Measurements from ENCODE around the gene CAPN3.
A peak's percentile ranks its signal among the peaks of the same experiment; 100 is the strongest.
"Not testable (repeated sequence)": the region's sequence is repeated elsewhere in the genome, so short reads cannot be mapped to it uniquely, and the experiment has no call there.

CAPN3 gene

GRCh38 chr15:42359249-42359648 is at the start of gene CAPN3:
Gene CAPN3 (plus strand): TSS chr15:42359501. CDS start chr15:42359806, 305 bp downstream.
- DNase-seq (no peak), ATAC-seq (no peak)
- Mint-ChIP-seq H3K9me3 (no peaks in the 10 kb centered on the region), H3K4me3 (no peak within 1 kb of the TSS), H3K27me3 (no peaks in the 10 kb centered on the region), H3K4me1 (no peaks in the 10 kb centered on the region), H3K27ac (peak within 1 kb of the TSS in 1 of 2 donors; percentile 48)

- Mint-ChIP-seq H3K9me3 (no peaks in the 10 kb centered on the region), H3K27me3 (no peaks in the 10 kb centered on the region), H3K4me3 (no peak overlapping the region), H3K27ac (no peak overlapping the region), H3K4me1 (no peaks in the 10 kb centered on the region)
- no peak for DNase-seq
- no peak for ATAC-seq
These were observed 45.8 kb upstream of the CAPN3 start for GRCh38 chr15:42313463-42313862.

- H3K4me3 Mint-ChIP-seq = no peak overlapping the region
- no peaks in the 10 kb centered on the region for H3K9me3 Mint-ChIP-seq
- H3K27ac Mint-ChIP-seq = no peak overlapping the region
- no peaks in the 10 kb centered on the region for H3K27me3 Mint-ChIP-seq
- no peak for DNase-seq
- no peak for ATAC-seq
- H3K4me1 Mint-ChIP-seq = no peaks in the 10 kb centered on the region
These were observed 44.5 kb upstream of the CAPN3 start for GRCh38 chr15:42314818-42315217.

- DNase-seq = no peak
- Mint-ChIP-seq H3K27me3 (no peaks in the 10 kb centered on the region), H3K4me3 (no peak overlapping the region), H3K27ac (no peak overlapping the region), H3K9me3 (no peaks in the 10 kb centered on the region), H3K4me1 (no peaks in the 10 kb centered on the region)
- peak; percentile 60 for ATAC-seq
These were observed 43.8 kb upstream of the CAPN3 start for GRCh38 chr15:42315521-42315920.

GRCh38 chr15:42316282-42316805 is 43.0 kb upstream of the CAPN3 start:
- not testable (repeated sequence) for H3K27ac Mint-ChIP-seq, DNase-seq, ATAC-seq, H3K27me3 Mint-ChIP-seq, H3K9me3 Mint-ChIP-seq, H3K4me1 Mint-ChIP-seq, H3K4me3 Mint-ChIP-seq

- H3K27me3 Mint-ChIP-seq = no peaks in the 10 kb centered on the region
- H3K4me1 Mint-ChIP-seq = no peaks in the 10 kb centered on the region
- H3K9me3 Mint-ChIP-seq = no peaks in the 10 kb centered on the region
- no peak overlapping the region for H3K4me3 Mint-ChIP-seq
- ATAC-seq (no peak), DNase-seq (no peak)
- no peak overlapping the region for H3K27ac Mint-ChIP-seq
These were observed 40.1 kb upstream of the CAPN3 start for GRCh38 chr15:42319206-42319605.

GRCh38 chr15:42324308-42324707 is 35.0 kb upstream of the CAPN3 start:
- Mint-ChIP-seq H3K4me3 (no peak overlapping the region), H3K4me1 (no peaks in the 10 kb centered on the region), H3K27me3 (no peaks in the 10 kb centered on the region), H3K9me3 (no peaks in the 10 kb centered on the region), H3K27ac (no peak overlapping the region)
- no peak for ATAC-seq
- DNase-seq = no peak

- Mint-ChIP-seq H3K9me3 (no peaks in the 10 kb centered on the region), H3K4me1 (no peaks in the 10 kb centered on the region), H3K27me3 (no peaks in the 10 kb centered on the region), H3K4me3 (no peak overlapping the region), H3K27ac (no peak overlapping the region)
- no peak for ATAC-seq
- no peak for DNase-seq
These were observed 30.1 kb upstream of the CAPN3 start for GRCh38 chr15:42329161-42329560.

GRCh38 chr15:42329992-42330391 is 29.3 kb upstream of the CAPN3 start:
- peaks cover 5% of the 10 kb centered on the region in 2 donors for H3K9me3 Mint-ChIP-seq
- no peaks in the 10 kb centered on the region for H3K4me1 Mint-ChIP-seq
- no peak overlapping the region for H3K4me3 Mint-ChIP-seq
- DNase-seq (no peak), ATAC-seq (no peak)
- H3K27ac Mint-ChIP-seq = no peak overlapping the region
- no peaks in the 10 kb centered on the region for H3K27me3 Mint-ChIP-seq

- Mint-ChIP-seq H3K9me3 (peaks cover 13% of the 10 kb centered on the region in 2 donors), H3K27me3 (no peaks in the 10 kb centered on the region), H3K4me1 (no peaks in the 10 kb centered on the region), H3K27ac (no peak overlapping the region), H3K4me3 (no peak overlapping the region)
- DNase-seq (no peak), ATAC-seq (no peak)
These were observed 28.1 kb upstream of the CAPN3 start for GRCh38 chr15:42331235-42331634.

GRCh38 chr15:42332331-42332730 is 27.0 kb upstream of the CAPN3 start:
- Mint-ChIP-seq H3K9me3 (peaks cover 13% of the 10 kb centered on the region in 2 donors), H3K4me3 (no peak overlapping the region), H3K4me1 (no peaks in the 10 kb centered on the region), H3K27me3 (no peaks in the 10 kb centered on the region), H3K27ac (no peak overlapping the region)
- no peak for ATAC-seq
- DNase-seq = no peak

GRCh38 chr15:42335074-42335473 is 24.2 kb upstream of the CAPN3 start:
- no peak overlapping the region for H3K27ac Mint-ChIP-seq
- no peaks in the 10 kb centered on the region for H3K27me3 Mint-ChIP-seq
- DNase-seq = no peak
- no peaks in the 10 kb centered on the region for H3K4me1 Mint-ChIP-seq
- no peak overlapping the region for H3K4me3 Mint-ChIP-seq
- peaks cover 13% of the 10 kb centered on the region in 2 donors for H3K9me3 Mint-ChIP-seq
- no peak for ATAC-seq

- ATAC-seq, H3K4me3 Mint-ChIP-seq, H3K27me3 Mint-ChIP-seq, H3K4me1 Mint-ChIP-seq, DNase-seq: not testable (repeated sequence)
- Mint-ChIP-seq H3K9me3 (peaks cover 13% of the 10 kb centered on the region in 2 donors), H3K27ac (peak overlapping the region in 1 of 2 donors; percentile 35)
These were observed 22.7 kb upstream of the CAPN3 start for GRCh38 chr15:42336650-42337049.

- H3K9me3 Mint-ChIP-seq = peaks cover 13% of the 10 kb centered on the region in 2 donors
- H3K27ac Mint-ChIP-seq, H3K4me3 Mint-ChIP-seq, H3K4me1 Mint-ChIP-seq, ATAC-seq, DNase-seq, H3K27me3 Mint-ChIP-seq: not testable (repeated sequence)
These were observed 22.2 kb upstream of the CAPN3 start for GRCh38 chr15:42337104-42337503.

- Mint-ChIP-seq H3K4me3 (no peak overlapping the region), H3K9me3 (peaks cover 13% of the 10 kb centered on the region in 2 donors), H3K27ac (no peak overlapping the region), H3K4me1 (no peaks in the 10 kb centered on the region), H3K27me3 (no peaks in the 10 kb centered on the region)
- ATAC-seq = no peak
- DNase-seq = no peak
These were observed 20.8 kb upstream of the CAPN3 start for GRCh38 chr15:42338500-42338899.

- H3K27ac Mint-ChIP-seq = no peak overlapping the region
- no peak overlapping the region for H3K4me3 Mint-ChIP-seq
- H3K27me3 Mint-ChIP-seq = no peaks in the 10 kb centered on the region
- DNase-seq (no peak), ATAC-seq (no peak)
- no peaks in the 10 kb centered on the region for H3K9me3 Mint-ChIP-seq
- no peaks in the 10 kb centered on the region for H3K4me1 Mint-ChIP-seq
These were observed 15.6 kb upstream of the CAPN3 start for GRCh38 chr15:42343596-42344232.

- no peak overlapping the region for H3K4me3 Mint-ChIP-seq
- ATAC-seq (no peak), DNase-seq (no peak)
- no peaks in the 10 kb centered on the region for H3K4me1 Mint-ChIP-seq
- H3K9me3 Mint-ChIP-seq = no peaks in the 10 kb centered on the region
- no peak overlapping the region for H3K27ac Mint-ChIP-seq
- H3K27me3 Mint-ChIP-seq = no peaks in the 10 kb centered on the region
These were observed 14.5 kb upstream of the CAPN3 start for GRCh38 chr15:42344763-42345162.

All from stimulated activated naive CD8-positive, alpha-beta T cell treated with anti-CD3 and anti-CD28 coated beads, Interleukin-15, amount 100 ng/mL, for 72 hours (primary cell).